ENCODE data around the gene CLDN3.
A peak's percentile ranks its signal among the peaks of the same experiment; 100 is the strongest.

The CLDN3 gene

DNA sequence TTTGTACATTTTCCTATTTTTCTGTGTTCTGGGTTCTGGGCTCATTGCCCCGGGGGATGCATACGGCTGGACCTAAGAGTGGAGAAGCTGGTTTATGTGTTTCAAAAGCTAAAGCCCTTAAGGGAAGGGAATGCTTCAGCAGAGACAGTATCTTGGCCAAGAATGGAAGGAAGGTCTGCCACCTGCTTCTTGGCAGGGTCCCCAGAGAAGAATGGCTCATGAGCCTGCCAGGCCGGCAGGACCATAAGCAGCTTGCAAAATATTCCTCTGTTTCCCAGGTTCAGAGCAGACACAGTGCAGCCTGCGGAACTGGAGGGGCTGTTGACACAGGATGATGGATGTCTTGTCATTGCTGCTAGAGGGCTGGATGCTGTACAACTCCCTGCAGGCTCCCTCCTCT, 23.7 kb downstream of the CLDN3 start:
- no peak overlapping the region for H3K23ac ChIP-seq (ENCODE audit: low read length)
- no peak overlapping the region for H3K4ac ChIP-seq (ENCODE audit: low read depth, low read length)
- no peak overlapping the region for H3K9ac ChIP-seq (ENCODE audit: low read length)
- no peak overlapping the region for H4K12ac ChIP-seq (ENCODE audit: low read depth, low read length)
- peaks cover 4% of the 10 kb centered on the region for H3K79me2 ChIP-seq (ENCODE audit: control insufficient read depth, insufficient read depth, low read length, poor library complexity)
- peak; percentile 90 to 98 for DNase-seq
- H3K4me3 ChIP-seq (ENCODE audit: low read depth, low read length), result no peak overlapping the region
- H3K27ac ChIP-seq (ENCODE audit: low read depth, low read length), result peak overlapping the region; percentile 74
- H2BK12ac ChIP-seq (ENCODE audit: low read length), result no peak overlapping the region
- H4K8ac ChIP-seq (ENCODE audit: low read depth, low read length), result no peak overlapping the region
- H3K4me1 ChIP-seq (ENCODE audit: control insufficient read depth in 1 of 2, insufficient read depth in 2 of 2, low read length in 2 of 2), result peaks cover 26% of the 10 kb centered on the region in 2 experiments
- no peak overlapping the region for H3K18ac ChIP-seq (ENCODE audit: low read length)
- H2AFZ ChIP-seq (ENCODE audit: insufficient read depth, low read length, poor library complexity), result no peak overlapping the region
- H3K9me3 ChIP-seq (ENCODE audit: insufficient read depth, low read depth, low read length), result peaks cover 3% of the 10 kb centered on the region
- H3K36me3 ChIP-seq (ENCODE audit: control insufficient read depth in 1 of 2, insufficient read depth in 2 of 2, low read length in 2 of 2), result no peaks in the 10 kb centered on the region
- H2AK5ac ChIP-seq (ENCODE audit: low read length), result no peak overlapping the region
- peaks cover 25% of the 10 kb centered on the region for H3K79me1 ChIP-seq (ENCODE audit: low read length)
- no peak overlapping the region for H2BK120ac ChIP-seq (ENCODE audit: insufficient read depth, low read length, poor library complexity)
- no CpG with 5 or more reads among the region's 4 CpGs for WGBS (ENCODE audit: extremely low coverage, insufficient coverage, insufficient read length)
- H3K4me2 ChIP-seq (ENCODE audit: low read length), result no peak overlapping the region
- H3K27me3 ChIP-seq (ENCODE audit: insufficient read depth, low read length), result no peaks in the 10 kb centered on the region
- no peak overlapping the region for H2BK5ac ChIP-seq (ENCODE audit: low read depth, low read length, poor library complexity)
- H3K14ac ChIP-seq (ENCODE audit: low read length), result no peak overlapping the region
- H4K91ac ChIP-seq (ENCODE audit: low read depth, low read length), result no peak overlapping the region

DNA sequence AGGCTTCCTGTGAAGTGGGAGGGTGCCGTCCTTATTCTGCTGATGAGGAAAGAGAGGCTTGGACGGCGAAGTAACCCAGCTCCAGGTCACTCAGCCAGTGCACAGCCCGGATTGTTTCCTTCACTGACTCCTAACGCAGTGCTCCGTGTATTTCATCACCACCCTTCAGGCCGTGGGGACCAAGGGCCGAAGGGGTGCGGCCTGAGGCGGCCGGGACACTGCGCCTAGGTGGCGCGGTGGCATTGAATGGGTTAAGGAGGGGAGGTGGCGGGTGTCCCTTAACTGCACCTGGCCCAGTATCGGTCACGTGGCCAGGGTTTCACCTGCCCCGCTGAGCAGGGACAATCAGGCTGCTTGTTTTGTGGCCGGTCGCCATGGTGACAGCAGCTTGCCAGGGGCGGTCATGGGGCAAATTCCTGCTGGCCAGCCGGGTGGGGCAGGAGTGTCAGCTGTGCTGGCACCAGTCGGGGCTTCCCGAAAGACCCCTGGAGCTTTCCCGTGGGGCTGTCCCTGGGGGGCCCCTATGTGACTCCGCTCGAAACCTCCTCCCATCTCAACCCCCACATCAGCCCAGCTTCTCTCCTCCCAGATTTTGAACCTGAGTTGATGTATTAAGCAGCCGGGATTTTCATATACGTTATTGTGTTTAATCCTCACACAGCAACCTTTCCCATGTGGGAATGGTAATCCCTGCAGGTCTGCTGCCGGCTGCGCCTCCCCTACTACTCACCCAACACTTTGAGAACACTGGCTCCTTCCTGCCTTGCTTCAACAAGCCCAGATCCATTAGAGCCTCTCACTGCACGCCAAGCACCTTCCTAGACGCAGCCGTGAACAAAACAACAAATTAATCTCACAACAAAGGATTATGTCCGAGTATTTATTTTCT, 27.1 kb downstream of the CLDN3 start:
- DNase-seq, result peak; percentile 94 to 97
- WGBS (ENCODE audit: extremely low coverage, insufficient coverage, insufficient read length), result no CpG with 5 or more reads among the region's 35 CpGs
- H3K9ac ChIP-seq (ENCODE audit: low read length), result no peak overlapping the region

DNA sequence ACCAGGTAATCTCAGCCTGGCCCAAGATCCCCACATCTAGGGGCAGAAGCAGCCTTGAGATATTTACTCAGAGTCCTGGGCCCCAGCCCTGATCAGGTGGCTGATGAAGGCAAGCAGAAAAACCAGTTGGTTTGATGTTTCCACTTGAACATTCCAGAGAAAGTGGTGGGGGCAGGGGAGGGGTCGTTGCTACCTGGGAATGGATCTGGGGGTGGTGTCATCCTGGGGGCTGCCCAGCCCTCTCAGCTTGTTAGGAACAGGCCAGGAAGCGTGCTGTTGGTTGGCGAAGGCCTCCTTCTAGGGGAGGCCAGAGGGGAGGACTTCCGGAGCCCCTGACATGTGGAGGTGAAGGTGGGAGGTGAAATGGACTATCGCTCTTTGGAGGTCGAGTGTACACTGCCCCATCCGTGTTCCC, 27.7 kb downstream of the CLDN3 start:
- Histone ChIP-seq H2AK5ac (ENCODE audit: low read length) (peak overlapping the region; percentile 77), H3K4me3 (ENCODE audit: low read depth, low read length) (no peak overlapping the region), H4K91ac (ENCODE audit: low read depth, low read length) (peak overlapping the region; percentile 96), H2AFZ (ENCODE audit: insufficient read depth, low read length, poor library complexity) (peak overlapping the region; percentile 74), H3K27ac (ENCODE audit: low read depth, low read length) (peak overlapping the region; percentile 92), H2BK120ac (ENCODE audit: insufficient read depth, low read length, poor library complexity) (peak overlapping the region; percentile 94), H3K9me3 (ENCODE audit: insufficient read depth, low read depth, low read length) (no peaks in the 10 kb centered on the region), H3K27me3 (ENCODE audit: insufficient read depth, low read length) (no peaks in the 10 kb centered on the region), H4K8ac (ENCODE audit: low read depth, low read length) (peak overlapping the region; percentile 83), H4K12ac (ENCODE audit: low read depth, low read length) (peak overlapping the region; percentile 62), H3K9ac (ENCODE audit: low read length) (no peak overlapping the region), H3K18ac (ENCODE audit: low read length) (peak overlapping the region; percentile 86), H3K36me3 (ENCODE audit: control insufficient read depth in 1 of 2, insufficient read depth in 2 of 2, low read length in 2 of 2) (peaks cover 2 to 4% of the 10 kb centered on the region in 2 experiments), H3K79me2 (ENCODE audit: control insufficient read depth, insufficient read depth, low read length, poor library complexity) (peaks cover 13% of the 10 kb centered on the region), H3K4me1 (ENCODE audit: control insufficient read depth in 1 of 2, insufficient read depth in 2 of 2, low read length in 2 of 2) (peaks cover 39 to 45% of the 10 kb centered on the region in 2 experiments), H3K4ac (ENCODE audit: low read depth, low read length) (peak overlapping the region; percentile 26), H3K14ac (ENCODE audit: low read length) (peak overlapping the region; percentile 84), H3K23ac (ENCODE audit: low read length) (no peak overlapping the region), H2BK5ac (ENCODE audit: low read depth, low read length, poor library complexity) (peak overlapping the region; percentile 94), H3K79me1 (ENCODE audit: low read length) (peaks cover 41% of the 10 kb centered on the region), H3K4me2 (ENCODE audit: low read length) (peak overlapping the region; percentile 57), H2BK12ac (ENCODE audit: low read length) (peak overlapping the region; percentile 91)
- DNase-seq, result peak; percentile 57 to 68
- no CpG with 5 or more reads among the region's 7 CpGs for WGBS (ENCODE audit: extremely low coverage, insufficient coverage, insufficient read length)

More for the DNA sequence above, 27.1 kb downstream of the CLDN3 start:
- H2AFZ ChIP-seq (ENCODE audit: insufficient read depth, low read length, poor library complexity), result peak overlapping the region; percentile 74
- H3K14ac ChIP-seq (ENCODE audit: low read length), result peak overlapping the region; percentile 84
- H3K18ac ChIP-seq (ENCODE audit: low read length), result peak overlapping the region; percentile 86
- H3K79me2 ChIP-seq (ENCODE audit: control insufficient read depth, insufficient read depth, low read length, poor library complexity), result peaks cover 13% of the 10 kb centered on the region
- H3K4me2 ChIP-seq (ENCODE audit: low read length), result peak overlapping the region; percentile 57
- H2BK12ac ChIP-seq (ENCODE audit: low read length), result peak overlapping the region; percentile 91
- H2BK5ac ChIP-seq (ENCODE audit: low read depth, low read length, poor library complexity), result peak overlapping the region; percentile 94
- peak overlapping the region; percentile 92 for H3K27ac ChIP-seq (ENCODE audit: low read depth, low read length)
- no peaks in the 10 kb centered on the region for H3K9me3 ChIP-seq (ENCODE audit: insufficient read depth, low read depth, low read length)
- H3K79me1 ChIP-seq (ENCODE audit: low read length), result peaks cover 42% of the 10 kb centered on the region
- H3K4me1 ChIP-seq (ENCODE audit: control insufficient read depth in 1 of 2, insufficient read depth in 2 of 2, low read length in 2 of 2), result peaks cover 39% of the 10 kb centered on the region in 2 experiments
- no peak overlapping the region for H3K23ac ChIP-seq (ENCODE audit: low read length)
- peak overlapping the region; percentile 83 for H4K8ac ChIP-seq (ENCODE audit: low read depth, low read length)
- H2AK5ac ChIP-seq (ENCODE audit: low read length), result peak overlapping the region; percentile 77
- no peaks in the 10 kb centered on the region for H3K36me3 ChIP-seq (ENCODE audit: control insufficient read depth in 1 of 2, insufficient read depth in 2 of 2, low read length in 2 of 2)
- no peaks in the 10 kb centered on the region for H3K27me3 ChIP-seq (ENCODE audit: insufficient read depth, low read length)
- peak overlapping the region; percentile 62 for H4K12ac ChIP-seq (ENCODE audit: low read depth, low read length)
- H3K4ac ChIP-seq (ENCODE audit: low read depth, low read length), result peak overlapping the region; percentile 26
- peak overlapping the region; percentile 94 for H2BK120ac ChIP-seq (ENCODE audit: insufficient read depth, low read length, poor library complexity)
- H3K4me3 ChIP-seq (ENCODE audit: low read depth, low read length), result no peak overlapping the region
- peak overlapping the region; percentile 96 for H4K91ac ChIP-seq (ENCODE audit: low read depth, low read length)

DNA sequence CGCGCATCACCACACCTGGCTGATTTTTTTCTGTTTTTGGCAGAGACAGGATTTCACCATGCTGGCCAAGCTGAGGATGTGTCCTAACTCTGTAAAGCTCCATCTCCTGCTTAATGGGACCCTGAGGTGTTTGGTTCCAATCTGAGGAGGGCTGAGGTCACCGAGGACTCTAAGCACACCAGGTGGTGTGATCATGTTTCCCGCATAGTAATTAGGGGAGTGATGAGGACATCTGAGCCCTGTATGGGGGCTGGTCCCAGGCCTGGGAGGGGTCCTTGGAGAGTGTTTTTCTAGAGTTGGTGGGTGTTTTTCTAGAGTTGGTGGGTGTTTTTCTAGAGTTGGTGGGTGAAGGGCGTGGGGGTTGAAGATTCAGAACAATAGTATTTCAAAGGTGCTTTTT, 28.5 kb downstream of the CLDN3 start:
- peaks cover 13% of the 10 kb centered on the region for H3K79me2 ChIP-seq (ENCODE audit: control insufficient read depth, insufficient read depth, low read length, poor library complexity)
- H2AFZ ChIP-seq (ENCODE audit: insufficient read depth, low read length, poor library complexity), result peak overlapping the region; percentile 39
- peaks cover 10 to 12% of the 10 kb centered on the region in 2 experiments for H3K36me3 ChIP-seq (ENCODE audit: control insufficient read depth in 1 of 2, insufficient read depth in 2 of 2, low read length in 2 of 2)
- peak overlapping the region; percentile 31 for H3K9ac ChIP-seq (ENCODE audit: low read length)
- H3K79me1 ChIP-seq (ENCODE audit: low read length), result peaks cover 41% of the 10 kb centered on the region
- H3K27ac ChIP-seq (ENCODE audit: low read depth, low read length), result peak overlapping the region; percentile 92
- H3K14ac ChIP-seq (ENCODE audit: low read length), result no peak overlapping the region
- H2BK120ac ChIP-seq (ENCODE audit: insufficient read depth, low read length, poor library complexity), result peak overlapping the region; percentile 87
- H3K4ac ChIP-seq (ENCODE audit: low read depth, low read length), result no peak overlapping the region
- H2BK5ac ChIP-seq (ENCODE audit: low read depth, low read length, poor library complexity), result peak overlapping the region; percentile 58
- no peak overlapping the region for H3K4me2 ChIP-seq (ENCODE audit: low read length)
- H3K9me3 ChIP-seq (ENCODE audit: insufficient read depth, low read depth, low read length), result no peaks in the 10 kb centered on the region
- peak overlapping the region; percentile 7 for H2AK5ac ChIP-seq (ENCODE audit: low read length)
- no peaks in the 10 kb centered on the region for H3K27me3 ChIP-seq (ENCODE audit: insufficient read depth, low read length)
- peak overlapping the region; percentile 65 for H4K8ac ChIP-seq (ENCODE audit: low read depth, low read length)
- WGBS (ENCODE audit: extremely low coverage, insufficient coverage, insufficient read length), result no CpG with 5 or more reads among the region's 5 CpGs
- peak; percentile 85 to 94 for DNase-seq
- no peak overlapping the region for H4K12ac ChIP-seq (ENCODE audit: low read depth, low read length)
- peaks cover 42 to 49% of the 10 kb centered on the region in 2 experiments for H3K4me1 ChIP-seq (ENCODE audit: control insufficient read depth in 1 of 2, insufficient read depth in 2 of 2, low read length in 2 of 2)
- H3K23ac ChIP-seq (ENCODE audit: low read length), result no peak overlapping the region
- peak overlapping the region; percentile 4 for H3K18ac ChIP-seq (ENCODE audit: low read length)
- H3K4me3 ChIP-seq (ENCODE audit: low read depth, low read length), result no peak overlapping the region
- peak overlapping the region; percentile 96 for H4K91ac ChIP-seq (ENCODE audit: low read depth, low read length)
- H2BK12ac ChIP-seq (ENCODE audit: low read length), result peak overlapping the region; percentile 76

All from trophoblast cell (in vitro differentiated cells and primary cell).